Retina (tissue), 1 donor: ENCODE results near the gene NLRP12.
A peak's percentile ranks its signal among the peaks of the same experiment; 100 is the strongest.
"Not testable (repeated sequence)": the region's sequence is repeated elsewhere in the genome, so short reads cannot be mapped to it uniquely, and the experiment has no call there.

Experiments
- DNase-seq: peaks from one replicate; pipeline ENCODE4 v3.0.0-alpha.2; 2016

NLRP12 gene

GRCh38 chr19:53828531-53828930 lies 4.4 kb upstream of the NLRP12 start:
- no peak for DNase-seq

GRCh38 chr19:53826876-53827275 lies 2.8 kb upstream of the NLRP12 start:
- no peak for DNase-seq

- no peak for DNase-seq
Observed at GRCh38 chr19:53823380-53824120, 564 bp downstream of the NLRP12 start.

GRCh38 chr19:53819861-53820260 lies 4.3 kb downstream of the NLRP12 start:
- DNase-seq = no peak

GRCh38 chr19:53818756-53819155 lies 5.4 kb downstream of the NLRP12 start:
- DNase-seq = no peak

- no peak for DNase-seq
Observed at GRCh38 chr19:53813996-53814395, 10.1 kb downstream of the NLRP12 start.

- DNase-seq = no peak
Observed at GRCh38 chr19:53812335-53812734, 11.8 kb downstream of the NLRP12 start.

GRCh38 chr19:53810891-53811290 lies 13.2 kb downstream of the NLRP12 start:
- no peak for DNase-seq

GRCh38 chr19:53810187-53810546 lies 13.9 kb downstream of the NLRP12 start:
- DNase-seq = no peak

- no peak for DNase-seq
Observed at GRCh38 chr19:53809518-53810186, 14.5 kb downstream of the NLRP12 start.

- DNase-seq = peak; percentile 14
Observed at GRCh38 chr19:53808710-53809125, 15.4 kb downstream of the NLRP12 start.

GRCh38 chr19:53801257-53801656 lies 22.9 kb downstream of the NLRP12 start:
- no peak for DNase-seq

- DNase-seq = no peak
Observed at GRCh38 chr19:53795019-53795418, 29.1 kb downstream of the NLRP12 start.

- peak; percentile 91 for DNase-seq
Observed at GRCh38 chr19:53792721-53793433, 31.2 kb downstream of the NLRP12 start.

GRCh38 chr19:53789708-53790678 lies 34.1 kb downstream of the NLRP12 start:
- DNase-seq = no peak

GRCh38 chr19:53787266-53787665 lies 36.8 kb downstream of the NLRP12 start:
- no peak for DNase-seq

GRCh38 chr19:53786744-53787143 lies 37.4 kb downstream of the NLRP12 start:
- no peak for DNase-seq

GRCh38 chr19:53785196-53785889 lies 38.8 kb downstream of the NLRP12 start:
- DNase-seq = no peak

GRCh38 chr19:53782698-53783097 lies 41.4 kb downstream of the NLRP12 start:
- no peak for DNase-seq

GRCh38 chr19:53781332-53781731 lies 42.8 kb downstream of the NLRP12 start:
- DNase-seq = not testable (repeated sequence)

GRCh38 chr19:53780506-53780905 lies 43.6 kb downstream of the NLRP12 start:
- no peak for DNase-seq

- DNase-seq = no peak
Observed at GRCh38 chr19:53775524-53775923, 48.6 kb downstream of the NLRP12 start.
